Calu3 (cell line): ENCODE data around the gene CDKAL1. TPM values are rescaled to one million over a fixed set of nuclear protein-coding genes. Genes with fewer than 3 reads are reported as not detected.

Experiments used
- BruUV-seq: library from RNA; stranded (reverse); fragments of 400-500 nt; replicated peaks from 2 replicates; lab custom pipeline; 2021; lab: Mats Ljungman, UMichigan
- CTCF ChIA-PET: fragments of 300-600 bp; sonication (Branson Sonifier 250); formaldehyde crosslinking; loops from one replicate; lab custom pipeline; 2022; ENCODE audit warnings: antibody characterized with exemption; lab: Charles Lee
- DNase-seq: peaks from one replicate; pipeline ENCODE4 v3.0.0; 2022
- H3K27ac Mint-ChIP-seq: one replicate; pipeline ENCODE4 v1.8.0; 2022; ENCODE audit warnings: mixed read lengths; ENCODE audit not compliant: unreplicated experiment
- H3K27me3 Mint-ChIP-seq: one replicate; pipeline ENCODE4 v1.8.0; 2022; ENCODE audit warnings: mixed read lengths; ENCODE audit not compliant: unreplicated experiment
- H3K36me3 Mint-ChIP-seq: one replicate; pipeline ENCODE4 v1.8.0; 2022; ENCODE audit warnings: mild to moderate bottlenecking, moderate library complexity, mixed read lengths; ENCODE audit not compliant: insufficient read depth, unreplicated experiment
- H3K4me1 Mint-ChIP-seq: one replicate; pipeline ENCODE4 v1.8.0; 2022; ENCODE audit warnings: mild to moderate bottlenecking, low read depth, mixed read lengths; ENCODE audit not compliant: unreplicated experiment
- H3K4me3 Mint-ChIP-seq: one replicate; pipeline ENCODE4 v1.8.0; 2022; ENCODE audit warnings: mild to moderate bottlenecking, low read depth, moderate library complexity, mixed read lengths; ENCODE audit not compliant: unreplicated experiment
- H3K9me3 Mint-ChIP-seq: one replicate; pipeline ENCODE4 v1.8.0; 2022; ENCODE audit warnings: low read depth, mixed read lengths; ENCODE audit not compliant: unreplicated experiment
- intact Hi-C: fragments of 100-400 bp; cut with micrococcal nuclease; formaldehyde crosslinking; loops from one replicate; pipeline ENCODE4 v1.10.0; 2022; ENCODE audit not compliant: unreplicated experiment
- total RNA-seq: library from RNA; stranded (reverse); gene quantifications from 2 replicates; pipeline ENCODE4 v1.2.3, GENCODE V29; 2022
- TF ChIP-seq, protein P1 (sequence below): fragments of 200-600 bp; IDR thresholded peaks from one replicate; pipeline ENCODE4 v1.8.0; 2022; ENCODE audit warnings: antibody characterized with exemption; ENCODE audit not compliant: unreplicated experiment

Gene CDKAL1
- total RNA-seq, 1 experiment from 2014 or later: 39.6 TPM

GRCh38 chr6:20793174-20793573 is 258.9 kb downstream of the CDKAL1 start:
- BruUV-seq: no TSS peak
- Mint-ChIP-seq H3K36me3 (no peaks in the 10 kb centered on the region), H3K9me3 (no peaks in the 10 kb centered on the region), H3K27me3 (no peaks in the 10 kb centered on the region), H3K27ac (no peak overlapping the region), H3K4me1 (no peaks in the 10 kb centered on the region), H3K4me3 (no peak overlapping the region)
- intact Hi-C loops: no loop called here
- CTCF ChIA-PET: no interaction called here
- TF ChIP-seq, protein P1, sequence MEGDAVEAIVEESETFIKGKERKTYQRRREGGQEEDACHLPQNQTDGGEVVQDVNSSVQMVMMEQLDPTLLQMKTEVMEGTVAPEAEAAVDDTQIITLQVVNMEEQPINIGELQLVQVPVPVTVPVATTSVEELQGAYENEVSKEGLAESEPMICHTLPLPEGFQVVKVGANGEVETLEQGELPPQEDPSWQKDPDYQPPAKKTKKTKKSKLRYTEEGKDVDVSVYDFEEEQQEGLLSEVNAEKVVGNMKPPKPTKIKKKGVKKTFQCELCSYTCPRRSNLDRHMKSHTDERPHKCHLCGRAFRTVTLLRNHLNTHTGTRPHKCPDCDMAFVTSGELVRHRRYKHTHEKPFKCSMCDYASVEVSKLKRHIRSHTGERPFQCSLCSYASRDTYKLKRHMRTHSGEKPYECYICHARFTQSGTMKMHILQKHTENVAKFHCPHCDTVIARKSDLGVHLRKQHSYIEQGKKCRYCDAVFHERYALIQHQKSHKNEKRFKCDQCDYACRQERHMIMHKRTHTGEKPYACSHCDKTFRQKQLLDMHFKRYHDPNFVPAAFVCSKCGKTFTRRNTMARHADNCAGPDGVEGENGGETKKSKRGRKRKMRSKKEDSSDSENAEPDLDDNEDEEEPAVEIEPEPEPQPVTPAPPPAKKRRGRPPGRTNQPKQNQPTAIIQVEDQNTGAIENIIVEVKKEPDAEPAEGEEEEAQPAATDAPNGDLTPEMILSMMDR: no peak
- DNase-seq: no peak

GRCh38 chr6:20797597-20797996 is 263.3 kb downstream of the CDKAL1 start:
- no peak overlapping the region for H3K4me3 Mint-ChIP-seq
- TF ChIP-seq, protein P1: no peak
- H3K36me3 Mint-ChIP-seq: no peaks in the 10 kb centered on the region
- no peaks in the 10 kb centered on the region for H3K27me3 Mint-ChIP-seq
- no peak overlapping the region for H3K27ac Mint-ChIP-seq
- BruUV-seq: no TSS peak
- H3K4me1 Mint-ChIP-seq: peaks cover 4% of the 10 kb centered on the region
- intact Hi-C loops: no loop called here
- DNase-seq: no peak
- CTCF ChIA-PET: no interaction called here
- H3K9me3 Mint-ChIP-seq: no peaks in the 10 kb centered on the region

GRCh38 chr6:20800229-20800628 is 266.0 kb downstream of the CDKAL1 start:
- H3K4me3 Mint-ChIP-seq: no peak overlapping the region
- peaks cover 14% of the 10 kb centered on the region for H3K4me1 Mint-ChIP-seq
- H3K27ac Mint-ChIP-seq: no peak overlapping the region
- BruUV-seq: no TSS peak
- H3K36me3 Mint-ChIP-seq: no peaks in the 10 kb centered on the region
- H3K9me3 Mint-ChIP-seq: no peaks in the 10 kb centered on the region
- TF ChIP-seq, protein P1: no peak
- intact Hi-C loops: no loop called here
- no peaks in the 10 kb centered on the region for H3K27me3 Mint-ChIP-seq
- DNase-seq: no peak
- CTCF ChIA-PET: interaction anchor here (0.7 kb wide), 1 partner anchor 236 kb away, joined by 3 read pairs; no protein-coding TSS in a partner anchor

DNA sequence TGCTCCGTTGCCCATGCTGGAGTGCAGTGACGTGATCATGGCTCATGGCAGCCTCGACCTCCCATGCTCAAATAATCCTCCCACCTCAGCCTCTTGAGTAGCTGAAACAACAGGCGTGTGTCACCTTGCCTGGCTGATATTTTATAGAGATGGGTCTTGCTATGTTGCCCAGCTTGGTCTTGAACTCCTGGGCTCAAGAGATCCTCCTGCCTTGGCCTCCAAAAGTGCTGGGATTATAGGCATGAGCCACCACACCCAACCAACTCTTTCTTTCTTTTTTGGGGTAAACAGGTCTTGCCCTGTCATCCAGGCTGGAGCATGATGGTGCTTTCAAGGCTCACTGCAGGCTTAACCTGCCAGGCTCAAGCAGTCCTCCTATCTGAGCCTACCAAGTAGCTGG is 266.4 kb downstream of the CDKAL1 start:
- Mint-ChIP-seq H3K4me3 (no peak overlapping the region), H3K27me3 (no peaks in the 10 kb centered on the region), H3K9me3 (no peaks in the 10 kb centered on the region), H3K4me1 (peaks cover 14% of the 10 kb centered on the region), H3K27ac (no peak overlapping the region), H3K36me3 (no peaks in the 10 kb centered on the region)
- TF ChIP-seq, protein P1: no peak
- no TSS peak for BruUV-seq
- intact Hi-C loops: no loop called here
- CTCF ChIA-PET: interaction anchor here (0.7 kb wide), 1 partner anchor 236 kb away, joined by 3 read pairs; no protein-coding TSS in a partner anchor
- DNase-seq: no peak
